ENCODE data around the gene RPRD2.

RPRD2 gene

DNA sequence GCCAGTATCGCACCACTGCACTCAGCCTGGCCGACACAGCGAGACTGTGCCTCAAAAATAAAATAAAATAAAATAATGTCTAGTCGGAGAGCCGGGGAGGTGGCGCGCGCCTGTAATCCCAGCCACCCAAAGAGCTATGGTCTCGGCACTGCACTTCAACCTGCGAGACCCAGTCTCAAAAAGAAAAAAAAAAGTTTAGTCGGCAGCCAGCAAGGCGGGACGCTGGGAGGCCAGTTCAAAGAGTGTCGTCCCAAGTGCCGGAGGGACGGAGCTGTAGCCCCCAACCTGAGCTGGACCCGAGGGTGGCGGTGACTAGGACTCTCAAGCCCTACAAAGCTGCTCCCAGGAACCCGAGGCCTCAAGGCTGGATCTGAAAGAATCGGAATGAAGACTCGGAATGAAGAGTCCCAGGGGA lies 151.0 kb downstream of the RPRD2 start:
- TF ChIP-seq, protein P1, sequence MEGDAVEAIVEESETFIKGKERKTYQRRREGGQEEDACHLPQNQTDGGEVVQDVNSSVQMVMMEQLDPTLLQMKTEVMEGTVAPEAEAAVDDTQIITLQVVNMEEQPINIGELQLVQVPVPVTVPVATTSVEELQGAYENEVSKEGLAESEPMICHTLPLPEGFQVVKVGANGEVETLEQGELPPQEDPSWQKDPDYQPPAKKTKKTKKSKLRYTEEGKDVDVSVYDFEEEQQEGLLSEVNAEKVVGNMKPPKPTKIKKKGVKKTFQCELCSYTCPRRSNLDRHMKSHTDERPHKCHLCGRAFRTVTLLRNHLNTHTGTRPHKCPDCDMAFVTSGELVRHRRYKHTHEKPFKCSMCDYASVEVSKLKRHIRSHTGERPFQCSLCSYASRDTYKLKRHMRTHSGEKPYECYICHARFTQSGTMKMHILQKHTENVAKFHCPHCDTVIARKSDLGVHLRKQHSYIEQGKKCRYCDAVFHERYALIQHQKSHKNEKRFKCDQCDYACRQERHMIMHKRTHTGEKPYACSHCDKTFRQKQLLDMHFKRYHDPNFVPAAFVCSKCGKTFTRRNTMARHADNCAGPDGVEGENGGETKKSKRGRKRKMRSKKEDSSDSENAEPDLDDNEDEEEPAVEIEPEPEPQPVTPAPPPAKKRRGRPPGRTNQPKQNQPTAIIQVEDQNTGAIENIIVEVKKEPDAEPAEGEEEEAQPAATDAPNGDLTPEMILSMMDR (IDR thresholded peaks at IDR 0.05; ENCODE audit: extremely low read depth, missing control alignments): no peak
- no peak for DNase-seq (ENCODE audit: low spot score)

DNA sequence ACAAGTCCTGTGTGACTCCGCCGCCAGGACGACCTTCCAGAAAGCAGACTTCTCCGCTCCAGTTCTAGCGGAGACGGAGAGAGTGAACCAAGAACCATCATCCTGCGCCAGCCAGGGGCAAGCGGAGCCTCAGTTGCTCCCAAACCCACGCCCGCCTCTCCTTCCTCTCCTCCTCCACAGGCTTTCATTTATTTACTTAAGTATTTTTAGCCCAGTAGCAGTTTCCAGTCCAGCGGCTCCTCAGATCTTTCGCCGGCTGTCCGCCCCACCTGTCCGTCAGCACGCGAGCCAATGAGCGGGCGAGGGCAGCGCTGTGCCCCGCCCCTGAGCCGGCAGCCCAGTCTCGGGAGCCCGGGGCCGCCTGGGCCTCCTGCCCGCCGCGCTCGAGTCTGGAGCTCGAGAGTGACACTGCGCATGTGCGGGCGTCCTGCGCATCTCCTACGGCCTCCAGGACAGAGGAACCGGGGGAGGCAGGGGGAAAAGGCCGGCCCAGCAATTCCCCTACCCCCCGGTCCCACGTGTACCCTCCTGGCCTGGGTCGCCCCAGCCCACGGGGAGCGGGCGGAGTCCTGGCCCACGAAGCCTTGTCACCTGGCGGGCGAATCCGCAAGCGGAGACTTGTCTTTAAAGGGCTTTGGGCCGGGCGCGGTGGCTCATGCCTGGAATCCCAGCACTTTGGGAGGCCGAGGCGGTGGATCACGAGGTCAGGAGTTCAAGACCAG lies 151.5 kb downstream of the RPRD2 start, which contains the start of gene FALEC:
Gene FALEC (plus strand): TSS at position 425 of the 722 bp plus-strand sequence.
- peak; percentile 97 for DNase-seq (ENCODE audit: low spot score)
- TF ChIP-seq, protein P1 (IDR thresholded peaks at IDR 0.05; ENCODE audit: extremely low read depth, missing control alignments): no peak

DNA sequence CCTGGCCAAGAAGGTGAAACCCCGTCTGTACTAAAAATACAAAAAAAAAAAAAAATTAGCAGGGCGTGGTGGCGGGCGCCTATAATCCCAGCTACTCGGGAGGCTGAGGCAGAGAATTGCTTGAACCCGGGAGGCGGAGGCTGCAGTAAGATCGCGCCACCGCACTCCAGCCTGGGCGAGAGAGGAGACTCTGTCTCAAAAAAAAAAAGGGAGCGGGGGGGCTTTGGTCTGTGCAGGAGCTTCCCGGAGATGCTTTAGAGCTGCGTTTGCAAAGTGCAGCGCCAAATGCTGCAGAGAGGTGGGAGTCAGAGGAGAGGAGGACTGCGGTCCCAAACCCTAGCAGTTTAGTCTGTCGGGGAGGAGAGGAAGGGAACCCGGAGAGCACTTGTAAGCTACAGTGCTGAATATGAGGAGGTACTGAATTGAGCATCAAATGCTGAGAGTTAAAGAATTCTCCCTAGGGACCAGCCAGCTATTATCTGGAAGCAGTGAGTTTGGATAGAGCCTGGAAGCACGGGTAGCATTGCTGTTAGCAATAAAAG lies 152.2 kb downstream of the RPRD2 start:
- DNase-seq (ENCODE audit: low spot score): no peak
- TF ChIP-seq, protein P1 (IDR thresholded peaks at IDR 0.05; ENCODE audit: extremely low read depth, missing control alignments): no peak

DNA sequence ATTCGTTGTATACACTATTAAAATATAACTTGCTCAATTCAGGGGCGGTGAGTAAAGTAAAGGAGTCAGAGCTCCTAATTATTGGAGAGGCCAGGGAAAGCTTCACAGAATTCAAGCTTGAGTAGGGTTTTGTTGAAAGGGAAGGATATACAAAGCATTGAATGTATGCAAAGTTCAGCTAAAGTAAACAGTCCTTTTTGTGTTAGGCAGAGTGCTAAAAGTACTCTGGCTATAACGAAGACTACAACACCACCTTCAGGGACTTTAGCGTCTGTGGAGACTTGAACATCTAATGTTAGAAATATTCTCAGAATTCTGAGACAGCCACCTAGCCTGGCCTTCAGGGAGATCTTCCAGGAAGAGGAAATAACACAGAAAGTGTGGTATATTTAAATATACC lies 152.7 kb downstream of the RPRD2 start:
- TF ChIP-seq, protein P1 (IDR thresholded peaks at IDR 0.05; ENCODE audit: extremely low read depth, missing control alignments): no peak

DNA sequence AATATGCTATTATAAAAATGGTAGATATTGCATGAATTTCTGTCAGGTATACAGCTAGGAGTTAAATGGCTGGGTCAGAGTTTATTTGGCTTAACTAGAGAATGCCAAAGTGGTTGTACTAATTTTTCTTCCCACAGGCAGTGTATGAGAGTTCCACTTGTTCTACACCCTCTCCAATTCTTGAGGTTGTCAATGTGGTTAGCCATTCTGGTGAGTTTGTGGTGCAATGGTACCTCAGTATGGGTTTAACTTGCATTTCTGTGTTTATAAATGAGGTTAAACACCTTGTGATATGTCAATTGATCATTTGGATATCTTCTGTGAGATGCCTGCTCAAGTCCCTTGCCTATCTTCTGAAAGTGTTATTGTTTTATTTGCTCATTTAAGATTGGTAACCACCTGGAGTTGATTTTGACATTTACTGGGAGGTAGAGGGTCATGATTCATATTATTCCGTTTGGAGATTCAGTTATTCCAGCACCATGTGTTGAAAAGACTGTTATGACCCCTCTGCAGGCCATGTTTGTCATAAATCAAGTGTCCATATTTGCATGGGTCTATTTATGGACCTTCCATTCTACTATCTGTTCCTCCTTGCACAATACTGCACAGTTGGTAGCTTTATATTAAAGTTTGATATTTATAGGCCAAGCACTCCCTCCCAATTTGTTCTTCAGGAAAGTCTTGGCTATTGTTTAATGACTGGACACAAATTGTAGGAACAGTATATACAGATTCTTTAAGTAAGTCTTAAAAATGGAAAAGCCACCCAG lies 157.4 kb downstream of the RPRD2 start:
- TF ChIP-seq, protein P1 (IDR thresholded peaks at IDR 0.05; ENCODE audit: extremely low read depth, missing control alignments): no peak

More for the DNA sequence above, 152.7 kb downstream of the RPRD2 start:
- DNase-seq (ENCODE audit: low spot score): peak; percentile 37

DNA sequence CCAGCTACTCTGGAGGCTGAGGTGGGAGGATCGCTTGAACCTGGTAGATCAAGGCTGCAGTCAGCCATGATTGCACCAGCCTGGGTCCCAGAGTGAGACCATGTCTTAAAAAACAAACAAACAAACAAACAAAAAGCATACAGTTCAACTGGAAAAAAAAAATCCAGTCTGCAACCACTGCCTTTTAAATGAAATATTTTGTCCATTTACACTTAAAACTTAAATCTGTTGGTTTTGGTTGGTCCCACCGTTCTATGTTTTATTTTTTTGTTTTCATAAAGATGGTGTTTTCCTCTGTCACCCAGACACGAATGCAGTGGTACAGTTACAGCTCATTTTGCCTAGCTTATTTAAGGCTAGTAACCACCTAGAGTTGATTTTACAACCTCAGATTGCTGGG lies 161.4 kb downstream of the RPRD2 start:
- TF ChIP-seq, protein P1 (IDR thresholded peaks at IDR 0.05; ENCODE audit: extremely low read depth, missing control alignments): no peak
- no peak for DNase-seq (ENCODE audit: low spot score)

More for the DNA sequence above, 157.4 kb downstream of the RPRD2 start:
- DNase-seq (ENCODE audit: low spot score): no peak
